Measurements from ENCODE around the gene ICOSLG.

Gene ICOSLG

DNA sequence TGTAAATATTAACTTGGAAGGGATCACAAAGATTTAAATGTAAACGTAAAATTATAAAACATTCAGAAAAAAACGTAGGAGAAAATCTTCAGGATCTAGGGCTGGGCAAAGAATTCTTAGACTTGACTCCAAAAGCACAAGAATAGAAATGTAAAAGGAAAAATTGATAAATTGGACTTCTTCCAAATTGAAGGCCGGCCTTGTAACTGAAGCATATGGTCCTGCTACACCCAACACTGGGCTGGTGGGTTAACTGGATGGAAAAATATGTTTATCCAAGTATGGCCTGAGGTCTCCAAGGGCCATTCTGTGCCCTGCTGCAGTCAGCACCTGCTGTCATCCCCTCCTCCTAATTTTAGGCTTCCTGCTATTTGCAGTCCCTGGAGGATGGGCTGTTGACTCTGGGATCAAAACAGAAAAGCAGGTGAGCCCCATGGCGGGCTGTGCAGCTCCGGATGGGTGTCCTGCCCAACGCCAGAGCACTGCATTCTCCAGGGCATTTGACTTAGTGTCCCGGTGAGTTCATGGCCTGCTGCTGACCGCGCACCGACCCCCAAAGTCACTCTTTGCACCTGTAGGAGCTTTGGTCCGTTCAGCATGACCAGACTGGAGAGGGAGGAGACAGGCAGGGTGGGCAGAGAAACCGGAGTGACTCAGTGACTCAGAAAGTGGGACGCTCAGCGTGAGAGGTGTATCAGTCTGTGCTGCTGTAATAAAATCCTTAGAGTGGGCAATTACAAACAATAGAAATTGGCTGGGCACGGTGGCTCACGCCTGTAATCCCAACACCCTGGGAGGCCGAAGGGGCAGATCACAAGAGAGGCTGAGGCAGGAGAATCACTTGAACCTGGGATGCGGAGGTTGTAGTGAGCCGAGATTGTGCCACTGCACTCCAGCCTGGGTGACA lies 38.9 kb upstream of the ICOSLG start:
- Histone ChIP-seq H3K27me3 (ENCODE audit: insufficient read depth, low read length, poor library complexity) (no peaks in the 10 kb centered on the region), H3K4me1 (ENCODE audit: insufficient read depth, low read length) (no peaks in the 10 kb centered on the region), H3K9me3 (ENCODE audit: insufficient read depth, low read length, severe bottlenecking) (no peaks in the 10 kb centered on the region), H3K79me2 (ENCODE audit: insufficient read depth, low read length) (no peaks in the 10 kb centered on the region), H3K27ac (ENCODE audit: low read length) (no peak overlapping the region), H3K4me3 (ENCODE audit: low read depth in 1 of 2, low read length in 2 of 2) (no peak overlapping the region), H3K9ac (ENCODE audit: low read depth, low read length) (no peak overlapping the region), H3K36me3 (ENCODE audit: insufficient read depth, low read length) (no peaks in the 10 kb centered on the region), H2AFZ (ENCODE audit: low read depth, low read length) (no peak overlapping the region), H3K4me2 (ENCODE audit: insufficient read depth, low read length) (no peak overlapping the region), H4K20me1 (ENCODE audit: insufficient read depth, low read length) (no peaks in the 10 kb centered on the region; the same call in 1 of the 2 replicates)
- ATAC-seq (ENCODE audit: insufficient read depth, low read depth) (no peak), DNase-seq (no peak)
- TF ChIP-seq CTCF (IDR thresholded peaks at IDR 0.05; ENCODE audit: borderline replicate concordance, extremely low read depth, low read length, poor library complexity, severe bottlenecking) = no peak
- TF ChIP-seq EZH2 (IDR thresholded peaks at IDR 0.05; ENCODE audit: borderline replicate concordance, low read depth, low read length, severe bottlenecking) = no peak

DNA sequence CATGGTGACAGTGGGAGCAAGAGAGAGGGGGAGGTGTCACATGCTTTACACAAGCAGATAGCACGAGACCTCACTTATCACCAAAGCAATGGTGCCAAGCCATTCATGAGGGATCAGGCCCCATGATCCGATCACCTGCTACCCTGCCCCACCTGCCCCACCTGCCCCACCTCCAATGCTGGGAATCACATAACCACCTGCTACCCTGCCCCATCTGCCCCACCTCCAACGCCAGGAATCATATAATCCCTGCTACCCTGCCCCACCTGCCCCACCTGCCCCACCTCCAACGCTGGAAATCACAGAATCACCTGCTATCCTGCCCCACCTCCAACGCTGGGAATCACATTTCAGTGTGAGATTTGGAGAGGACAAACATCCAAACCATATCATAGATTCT lies 34.3 kb upstream of the ICOSLG start:
- no peak for ATAC-seq (ENCODE audit: insufficient read depth, low read depth)
- H3K4me2 ChIP-seq (ENCODE audit: insufficient read depth, low read length) = no peak overlapping the region
- H3K9me3 ChIP-seq (ENCODE audit: insufficient read depth, low read length, severe bottlenecking) = no peaks in the 10 kb centered on the region
- no peak overlapping the region for H2AFZ ChIP-seq (ENCODE audit: low read depth, low read length)
- DNase-seq = no peak
- no peak for TF ChIP-seq CTCF (IDR thresholded peaks at IDR 0.05; ENCODE audit: borderline replicate concordance, extremely low read depth, low read length, poor library complexity, severe bottlenecking)
- H3K79me2 ChIP-seq (ENCODE audit: insufficient read depth, low read length) = no peaks in the 10 kb centered on the region
- no peaks in the 10 kb centered on the region for H3K27me3 ChIP-seq (ENCODE audit: insufficient read depth, low read length, poor library complexity)
- no peak overlapping the region for H3K27ac ChIP-seq (ENCODE audit: low read length)
- no peak overlapping the region for H3K9ac ChIP-seq (ENCODE audit: low read depth, low read length)
- H3K4me3 ChIP-seq (ENCODE audit: low read depth in 1 of 2, low read length in 2 of 2) = no peak overlapping the region
- no peaks in the 10 kb centered on the region for H3K36me3 ChIP-seq (ENCODE audit: insufficient read depth, low read length)
- H3K4me1 ChIP-seq (ENCODE audit: insufficient read depth, low read length) = no peaks in the 10 kb centered on the region
- H4K20me1 ChIP-seq (ENCODE audit: insufficient read depth, low read length) = no peaks in the 10 kb centered on the region; the same call in 1 of the 2 replicates

- ATAC-seq (ENCODE audit: insufficient read depth, low read depth) (no peak), DNase-seq (no peak)
- no peak for TF ChIP-seq EZH2 (IDR thresholded peaks at IDR 0.05; ENCODE audit: borderline replicate concordance, low read depth, low read length, severe bottlenecking)
- no peak for TF ChIP-seq CTCF (IDR thresholded peaks at IDR 0.05; ENCODE audit: borderline replicate concordance, extremely low read depth, low read length, poor library complexity, severe bottlenecking)
- Histone ChIP-seq H3K27ac (ENCODE audit: low read length) (no peak overlapping the region), H3K9ac (ENCODE audit: low read depth, low read length) (no peak overlapping the region), H3K36me3 (ENCODE audit: insufficient read depth, low read length) (no peaks in the 10 kb centered on the region), H3K9me3 (ENCODE audit: insufficient read depth, low read length, severe bottlenecking) (no peaks in the 10 kb centered on the region), H4K20me1 (ENCODE audit: insufficient read depth, low read length) (no peaks in the 10 kb centered on the region; the same call in 1 of the 2 replicates), H3K4me2 (ENCODE audit: insufficient read depth, low read length) (no peak overlapping the region), H3K4me3 (ENCODE audit: low read depth in 1 of 2, low read length in 2 of 2) (no peak overlapping the region), H2AFZ (ENCODE audit: low read depth, low read length) (no peak overlapping the region), H3K27me3 (ENCODE audit: insufficient read depth, low read length, poor library complexity) (no peaks in the 10 kb centered on the region), H3K79me2 (ENCODE audit: insufficient read depth, low read length) (no peaks in the 10 kb centered on the region), H3K4me1 (ENCODE audit: insufficient read depth, low read length) (no peaks in the 10 kb centered on the region)
Observed at GRCh38 chr21:44273046-44273445, 32.3 kb upstream of the ICOSLG start.

All from DND-41 (cell line).